ENCODE measurements around the gene IER3IP1. TPM values are rescaled to one million over a fixed set of nuclear protein-coding genes. Genes with fewer than 3 reads are reported as not detected.

The IER3IP1 gene
- total and polyA plus RNA-seq, 2 of the 13 experiments (the other 11 are each of a cell fraction or from before 2014, with no cell fraction given): 18.7 to 26.1 TPM

DNA sequence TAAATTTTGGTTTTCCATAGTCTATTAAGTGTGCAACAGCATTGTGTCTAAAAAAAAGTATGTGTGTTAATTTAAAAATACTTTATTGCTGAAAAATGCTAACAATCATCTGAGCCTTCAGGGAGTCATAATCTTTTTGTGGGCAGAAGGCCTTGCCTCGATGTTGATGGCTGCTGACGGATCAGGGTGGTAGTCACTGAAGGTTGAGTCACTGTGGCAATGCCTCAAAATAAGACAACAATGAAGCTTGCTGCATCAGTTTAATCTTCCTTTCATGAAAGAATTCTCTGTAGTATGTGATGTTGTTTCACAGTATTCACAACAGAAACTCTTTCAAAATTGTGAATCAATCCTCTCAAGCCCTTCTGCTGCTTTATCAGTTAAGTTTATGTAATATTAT, 57.2 kb downstream of the IER3IP1 start:
- Histone ChIP-seq H3K79me2 (ENCODE audit: insufficient read depth, low read length) (no peaks in the 10 kb centered on the region), H3K36me3 (replicated peaks in 1 of 2; ENCODE audit: control insufficient read depth in 1 of 2, insufficient read depth in 2 of 2, low read length in 2 of 2) (peaks cover 2 to 13% of the 10 kb centered on the region in 2 experiments; a peak in 4 of 5 replicates), H3K4me2 (ENCODE audit: low read depth, low read length) (no peak overlapping the region), H3K9me3 (ENCODE audit: low read length) (no peaks in the 10 kb centered on the region), H3K27ac (ENCODE audit: extremely low read length, insufficient read depth, low read length) (no peak overlapping the region), H4K20me1 (ENCODE audit: insufficient read depth, low read length) (no peaks in the 10 kb centered on the region), H3K4me1 (ENCODE audit: insufficient read depth, low read length) (no peaks in the 10 kb centered on the region), H2AFZ (ENCODE audit: low read length) (no peak overlapping the region), H3K9ac (ENCODE audit: insufficient read depth, low read depth, low read length) (no peak overlapping the region), H3K4me3 (replicated peaks in 1 of 3; ENCODE audit: insufficient read depth in 1 of 3, low read depth in 2 of 3, low read length in 3 of 3) (no peak overlapping the region), H3K27me3 (ENCODE audit: control insufficient read depth in 1 of 2, insufficient read depth in 2 of 2, low read length in 2 of 2) (no peaks in the 10 kb centered on the region)
- ChIA-PET POLR2A (no interaction called here), CTCF (ENCODE audit: low intra/inter-chr PET ratio, low total read pairs) (no interaction called here)
- DNase-seq (ENCODE audit: low spot score): no peak
- FAIRE-seq: no peak
- in situ Hi-C loops (cut with HindIII; ENCODE audit: extremely low pct_ligation_motif_present, low pct_unique_long_range_greater_than_20kb): no loop called here
- WGBS (ENCODE audit: low lambda C conversion rate): 100% methylated on average over 2 of the region's 2 CpGs
- ATAC-seq: no peak
- intact Hi-C loops (cut with micrococcal nuclease; ENCODE audit: unreplicated experiment): no loop called here
- no peak for TF ChIP-seq NFKB2 (CRISPR knock-in tag; IDR thresholded peaks at IDR 0.05; ENCODE audit: borderline replicate concordance)
- TF ChIP-seq, protein P1, sequence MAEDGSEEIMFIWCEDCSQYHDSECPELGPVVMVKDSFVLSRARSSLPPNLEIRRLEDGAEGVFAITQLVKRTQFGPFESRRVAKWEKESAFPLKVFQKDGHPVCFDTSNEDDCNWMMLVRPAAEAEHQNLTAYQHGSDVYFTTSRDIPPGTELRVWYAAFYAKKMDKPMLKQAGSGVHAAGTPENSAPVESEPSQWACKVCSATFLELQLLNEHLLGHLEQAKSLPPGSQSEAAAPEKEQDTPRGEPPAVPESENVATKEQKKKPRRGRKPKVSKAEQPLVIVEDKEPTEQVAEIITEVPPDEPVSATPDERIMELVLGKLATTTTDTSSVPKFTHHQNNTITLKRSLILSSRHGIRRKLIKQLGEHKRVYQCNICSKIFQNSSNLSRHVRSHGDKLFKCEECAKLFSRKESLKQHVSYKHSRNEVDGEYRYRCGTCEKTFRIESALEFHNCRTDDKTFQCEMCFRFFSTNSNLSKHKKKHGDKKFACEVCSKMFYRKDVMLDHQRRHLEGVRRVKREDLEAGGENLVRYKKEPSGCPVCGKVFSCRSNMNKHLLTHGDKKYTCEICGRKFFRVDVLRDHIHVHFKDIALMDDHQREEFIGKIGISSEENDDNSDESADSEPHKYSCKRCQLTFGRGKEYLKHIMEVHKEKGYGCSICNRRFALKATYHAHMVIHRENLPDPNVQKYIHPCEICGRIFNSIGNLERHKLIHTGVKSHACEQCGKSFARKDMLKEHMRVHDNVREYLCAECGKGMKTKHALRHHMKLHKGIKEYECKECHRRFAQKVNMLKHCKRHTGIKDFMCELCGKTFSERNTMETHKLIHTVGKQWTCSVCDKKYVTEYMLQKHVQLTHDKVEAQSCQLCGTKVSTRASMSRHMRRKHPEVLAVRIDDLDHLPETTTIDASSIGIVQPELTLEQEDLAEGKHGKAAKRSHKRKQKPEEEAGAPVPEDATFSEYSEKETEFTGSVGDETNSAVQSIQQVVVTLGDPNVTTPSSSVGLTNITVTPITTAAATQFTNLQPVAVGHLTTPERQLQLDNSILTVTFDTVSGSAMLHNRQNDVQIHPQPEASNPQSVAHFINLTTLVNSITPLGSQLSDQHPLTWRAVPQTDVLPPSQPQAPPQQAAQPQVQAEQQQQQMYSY (CRISPR knock-in tag; IDR thresholded peaks at IDR 0.05): no peak
- TF ChIP-seq CHD2 (IDR thresholded peaks at IDR 0.05; ENCODE audit: low read depth, low read length): no peak
- TF ChIP-seq TCF7L2 (IDR thresholded peaks at IDR 0.05; ENCODE audit: low read depth, low read length): no peak
- TF ChIP-seq SOX6 (IDR thresholded peaks at IDR 0.05): no peak
- no peak for TF ChIP-seq SOX6 (CRISPR knock-in tag; IDR thresholded peaks at IDR 0.05)
- TF ChIP-seq, protein P2, sequence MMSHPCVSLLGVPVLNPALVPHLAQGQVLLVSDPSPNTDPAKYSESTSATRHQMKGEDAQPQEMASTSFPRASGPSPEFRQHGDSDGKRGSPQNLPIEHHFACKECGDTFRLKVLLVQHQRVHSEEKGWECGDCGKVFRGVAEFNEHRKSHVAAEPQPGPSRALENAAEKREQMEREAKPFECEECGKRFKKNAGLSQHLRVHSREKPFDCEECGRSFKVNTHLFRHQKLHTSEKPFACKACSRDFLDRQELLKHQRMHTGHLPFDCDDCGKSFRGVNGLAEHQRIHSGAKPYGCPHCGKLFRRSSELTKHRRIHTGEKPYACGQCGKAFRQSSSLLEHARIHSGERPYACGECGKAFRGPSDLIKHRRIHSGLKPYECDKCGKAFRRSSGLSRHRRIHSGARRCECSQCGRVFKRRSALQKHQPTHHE (CRISPR knock-in tag; IDR thresholded peaks at IDR 0.05; ENCODE audit: borderline replicate concordance): no peak
- no peak for TF ChIP-seq GATA4 (IDR thresholded peaks at IDR 0.05; ENCODE audit: borderline replicate concordance, low read depth)
- no peak for TF ChIP-seq MEIS1 (CRISPR knock-in tag; IDR thresholded peaks at IDR 0.05; ENCODE audit: borderline replicate concordance)
- TF ChIP-seq, protein P3, sequence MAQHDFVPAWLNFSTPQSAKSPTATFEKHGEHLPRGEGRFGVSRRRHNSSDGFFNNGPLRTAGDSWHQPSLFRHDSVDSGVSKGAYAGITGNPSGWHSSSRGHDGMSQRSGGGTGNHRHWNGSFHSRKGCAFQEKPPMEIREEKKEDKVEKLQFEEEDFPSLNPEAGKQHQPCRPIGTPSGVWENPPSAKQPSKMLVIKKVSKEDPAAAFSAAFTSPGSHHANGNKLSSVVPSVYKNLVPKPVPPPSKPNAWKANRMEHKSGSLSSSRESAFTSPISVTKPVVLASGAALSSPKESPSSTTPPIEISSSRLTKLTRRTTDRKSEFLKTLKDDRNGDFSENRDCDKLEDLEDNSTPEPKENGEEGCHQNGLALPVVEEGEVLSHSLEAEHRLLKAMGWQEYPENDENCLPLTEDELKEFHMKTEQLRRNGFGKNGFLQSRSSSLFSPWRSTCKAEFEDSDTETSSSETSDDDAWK (CRISPR knock-in tag; IDR thresholded peaks at IDR 0.05): no peak
- TF ChIP-seq HNRNPLL (IDR thresholded peaks at IDR 0.05; ENCODE audit: low read depth, low read length, poor library complexity, severe bottlenecking): no peak
- no peak for TF ChIP-seq TEAD2 (CRISPR knock-in tag; IDR thresholded peaks at IDR 0.05)
- TF ChIP-seq PAX8 (CRISPR knock-in tag; IDR thresholded peaks at IDR 0.05; ENCODE audit: borderline replicate concordance): no peak
- no TSS peak for BruUV-seq (replicated peaks)
